KMS-11 (cell line): ENCODE data around the gene SYCP2.

Experiments used
- H2AFZ ChIP-seq: fragments of 200-600 bp; sonication (generic); 2 replicates; pipeline ENCODE4 v1.6.1; 2016; ENCODE audit warnings: antibody characterized with exemption, mixed run types, low read depth
- H3K27ac ChIP-seq: fragments of 200-600 bp; sonication (generic); 2 replicates; pipeline ENCODE4 v1.6.1; 2016; ENCODE audit warnings: mild to moderate bottlenecking, mixed run types
- H3K27me3 ChIP-seq: fragments of 200-600 bp; sonication (generic); 2 replicates; pipeline ENCODE4 v1.6.1; 2017; ENCODE audit warnings: mild to moderate bottlenecking, low read depth, mixed run types, moderate library complexity; ENCODE audit not compliant: insufficient read depth
- H3K36me3 ChIP-seq: fragments of 200-600 bp; sonication (generic); 2 replicates; pipeline ENCODE4 v1.6.1; 2017; ENCODE audit warnings: mild to moderate bottlenecking, mixed run types; ENCODE audit not compliant: insufficient read depth
- H3K4me1 ChIP-seq: fragments of 200-600 bp; sonication (generic); 2 replicates; pipeline ENCODE4 v1.6.1; 2016; ENCODE audit warnings: mild to moderate bottlenecking, low read depth, mixed run types; ENCODE audit not compliant: poor library complexity, severe bottlenecking
- H3K4me2 ChIP-seq: fragments of 200-600 bp; sonication (generic); 2 replicates; pipeline ENCODE4 v1.7.0; 2016; ENCODE audit warnings: mild to moderate bottlenecking, mixed run types
- H3K4me3 ChIP-seq: fragments of 200-600 bp; sonication (generic); IDR thresholded peaks from 2 replicates; pipeline ENCODE4 v1.6.1; 2017; ENCODE audit warnings: low read depth, low read length, mixed read lengths; ENCODE audit not compliant: insufficient read depth
- H3K79me2 ChIP-seq: fragments of 200-600 bp; sonication (generic); 2 replicates; pipeline ENCODE4 v1.6.1; 2016; ENCODE audit warnings: low read depth, mixed run types; ENCODE audit not compliant: insufficient read depth
- H3K9ac ChIP-seq: fragments of 200-600 bp; sonication (generic); 2 replicates; pipeline ENCODE4 v1.6.1; 2016; ENCODE audit warnings: mild to moderate bottlenecking, mixed run types
- H4K20me1 ChIP-seq: fragments of 200-600 bp; sonication (generic); 2 replicates; pipeline ENCODE4 v1.6.1; 2016; ENCODE audit warnings: mild to moderate bottlenecking, mixed run types; ENCODE audit not compliant: insufficient read depth
- TF ChIP-seq, protein P1 (sequence below): fragments of 200-600 bp; sonication (generic); conservative IDR thresholded peaks from 2 replicates; pipeline ENCODE4 v1.6.1; 2017; ENCODE audit warnings: low read depth, mild to moderate bottlenecking, antibody characterized with exemption, low read length, moderate library complexity, mixed read lengths

The SYCP2 gene

GRCh38 chr20:59972037-59972801, 38.8 kb upstream of the SYCP2 start:
- Histone ChIP-seq H3K4me3 (no peak overlapping the region), H3K27ac (no peak overlapping the region), H3K9ac (no peak overlapping the region), H3K4me1 (no peaks in the 10 kb centered on the region), H3K79me2 (no peaks in the 10 kb centered on the region), H4K20me1 (no peaks in the 10 kb centered on the region), H2AFZ (no peak overlapping the region), H3K4me2 (no peak overlapping the region), H3K27me3 (no peaks in the 10 kb centered on the region), H3K36me3 (no peaks in the 10 kb centered on the region)
- TF ChIP-seq, protein P1, sequence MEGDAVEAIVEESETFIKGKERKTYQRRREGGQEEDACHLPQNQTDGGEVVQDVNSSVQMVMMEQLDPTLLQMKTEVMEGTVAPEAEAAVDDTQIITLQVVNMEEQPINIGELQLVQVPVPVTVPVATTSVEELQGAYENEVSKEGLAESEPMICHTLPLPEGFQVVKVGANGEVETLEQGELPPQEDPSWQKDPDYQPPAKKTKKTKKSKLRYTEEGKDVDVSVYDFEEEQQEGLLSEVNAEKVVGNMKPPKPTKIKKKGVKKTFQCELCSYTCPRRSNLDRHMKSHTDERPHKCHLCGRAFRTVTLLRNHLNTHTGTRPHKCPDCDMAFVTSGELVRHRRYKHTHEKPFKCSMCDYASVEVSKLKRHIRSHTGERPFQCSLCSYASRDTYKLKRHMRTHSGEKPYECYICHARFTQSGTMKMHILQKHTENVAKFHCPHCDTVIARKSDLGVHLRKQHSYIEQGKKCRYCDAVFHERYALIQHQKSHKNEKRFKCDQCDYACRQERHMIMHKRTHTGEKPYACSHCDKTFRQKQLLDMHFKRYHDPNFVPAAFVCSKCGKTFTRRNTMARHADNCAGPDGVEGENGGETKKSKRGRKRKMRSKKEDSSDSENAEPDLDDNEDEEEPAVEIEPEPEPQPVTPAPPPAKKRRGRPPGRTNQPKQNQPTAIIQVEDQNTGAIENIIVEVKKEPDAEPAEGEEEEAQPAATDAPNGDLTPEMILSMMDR = no peak

DNA sequence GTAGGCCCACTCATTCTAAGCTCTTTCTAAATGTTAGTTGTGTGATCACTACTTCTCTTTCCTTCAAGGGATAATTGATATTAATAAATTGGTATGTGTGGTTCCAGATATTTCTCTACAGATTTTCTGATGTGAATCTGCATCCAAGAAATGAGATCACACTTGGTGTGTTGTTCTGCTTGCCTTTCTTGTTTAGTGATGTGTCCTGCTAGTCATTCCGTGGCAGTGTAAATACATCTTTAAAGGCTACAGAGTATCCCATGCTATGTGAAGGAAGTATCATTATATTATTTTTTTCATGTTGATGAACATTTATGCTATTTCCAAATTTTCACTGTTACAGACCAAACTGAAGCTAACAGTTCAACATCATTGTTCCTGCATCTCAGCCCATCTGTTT, 38.0 kb upstream of the SYCP2 start:
- no peaks in the 10 kb centered on the region for H3K36me3 ChIP-seq
- H4K20me1 ChIP-seq = no peaks in the 10 kb centered on the region
- TF ChIP-seq, protein P1 = no peak
- no peak overlapping the region for H3K27ac ChIP-seq
- H2AFZ ChIP-seq = no peak overlapping the region
- no peaks in the 10 kb centered on the region for H3K27me3 ChIP-seq
- no peak overlapping the region for H3K4me3 ChIP-seq
- H3K4me1 ChIP-seq = no peaks in the 10 kb centered on the region
- no peak overlapping the region for H3K4me2 ChIP-seq
- no peaks in the 10 kb centered on the region for H3K79me2 ChIP-seq
- no peak overlapping the region for H3K9ac ChIP-seq

DNA sequence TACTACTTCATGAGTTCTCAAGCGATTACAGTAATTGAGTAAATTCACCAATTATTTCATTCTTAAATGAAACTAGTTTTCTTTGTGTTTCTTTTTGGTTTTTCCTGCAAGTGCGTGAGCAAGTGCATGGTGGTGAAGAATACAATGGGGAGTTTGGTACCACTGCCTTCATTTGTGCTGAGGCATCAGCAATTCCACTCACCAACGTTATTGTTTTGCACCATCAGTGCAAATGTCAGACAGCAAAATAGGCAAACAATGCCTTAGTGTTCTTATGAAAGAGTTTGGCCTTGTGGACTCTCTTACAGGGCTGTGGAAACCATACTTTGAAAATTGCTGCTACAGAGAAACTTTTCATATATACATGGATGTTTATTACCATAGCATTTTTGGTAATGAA, 33.0 kb upstream of the SYCP2 start:
- TF ChIP-seq, protein P1 = no peak
- no peaks in the 10 kb centered on the region for H3K27me3 ChIP-seq
- no peaks in the 10 kb centered on the region for H3K4me1 ChIP-seq
- no peak overlapping the region for H3K4me2 ChIP-seq
- H3K79me2 ChIP-seq = no peaks in the 10 kb centered on the region
- no peak overlapping the region for H3K27ac ChIP-seq
- H3K9ac ChIP-seq = no peak overlapping the region
- no peak overlapping the region for H3K4me3 ChIP-seq
- H2AFZ ChIP-seq = no peak overlapping the region
- H4K20me1 ChIP-seq = no peaks in the 10 kb centered on the region
- no peaks in the 10 kb centered on the region for H3K36me3 ChIP-seq

- Histone ChIP-seq H3K79me2 (no peaks in the 10 kb centered on the region), H3K4me1 (no peaks in the 10 kb centered on the region), H3K27me3 (no peaks in the 10 kb centered on the region), H3K36me3 (no peaks in the 10 kb centered on the region), H3K4me3 (no peak overlapping the region), H3K4me2 (no peak overlapping the region), H3K9ac (no peak overlapping the region), H3K27ac (no peak overlapping the region), H4K20me1 (no peaks in the 10 kb centered on the region), H2AFZ (no peak overlapping the region)
- TF ChIP-seq, protein P1 = no peak
Measured at GRCh38 chr20:59962155-59962554, 28.7 kb upstream of the SYCP2 start.
